GM19351 (cell line): ENCODE measurements around the gene IKZF2.

Source experiments
- ATAC-seq: cut with Tn5 transposase; IDR thresholded peaks from one replicate; pipeline ENCODE4 v1.9.1; 2021; ENCODE audit warnings: mild to moderate bottlenecking, moderate library complexity; ENCODE audit not compliant: unreplicated experiment

Gene IKZF2

DNA sequence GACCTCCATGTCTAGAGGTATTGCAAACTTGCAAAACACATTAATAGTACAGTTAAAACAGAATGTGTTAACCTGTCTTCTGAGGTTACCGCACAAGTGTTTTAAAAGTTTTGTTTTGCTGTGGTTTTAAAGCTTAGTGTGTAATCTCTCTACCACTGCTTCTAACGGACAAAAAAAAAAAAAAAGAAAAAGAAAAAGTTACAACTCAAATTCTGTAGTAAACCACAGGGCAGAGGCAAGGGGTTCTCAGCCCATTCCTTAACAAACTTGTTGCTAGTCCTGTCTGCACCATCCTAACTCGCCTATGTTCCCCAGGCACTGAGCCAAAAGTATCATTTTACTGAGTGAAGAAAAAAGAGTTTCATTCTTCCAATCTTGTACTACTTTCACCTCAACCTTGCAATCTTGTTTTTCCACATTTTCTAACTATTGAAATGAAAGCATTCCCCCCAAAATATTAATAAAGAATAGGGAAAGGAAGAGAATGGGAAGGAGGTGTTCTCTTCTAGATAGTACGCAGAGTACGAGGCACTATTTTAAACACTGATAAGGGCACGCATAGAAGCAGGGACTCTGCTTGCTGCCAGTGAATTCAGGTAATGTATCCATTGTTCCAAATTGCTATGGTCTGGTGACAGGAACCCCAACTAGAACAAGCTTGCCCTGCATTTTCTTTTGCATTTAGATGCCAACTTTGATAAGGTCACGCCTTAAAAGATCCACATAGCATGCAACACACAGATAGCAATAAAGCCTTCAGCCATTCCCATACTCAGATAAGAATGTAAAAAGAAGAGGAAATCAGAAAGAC lies 47.1 kb downstream of the IKZF2 start:
- ATAC-seq = no peak

DNA sequence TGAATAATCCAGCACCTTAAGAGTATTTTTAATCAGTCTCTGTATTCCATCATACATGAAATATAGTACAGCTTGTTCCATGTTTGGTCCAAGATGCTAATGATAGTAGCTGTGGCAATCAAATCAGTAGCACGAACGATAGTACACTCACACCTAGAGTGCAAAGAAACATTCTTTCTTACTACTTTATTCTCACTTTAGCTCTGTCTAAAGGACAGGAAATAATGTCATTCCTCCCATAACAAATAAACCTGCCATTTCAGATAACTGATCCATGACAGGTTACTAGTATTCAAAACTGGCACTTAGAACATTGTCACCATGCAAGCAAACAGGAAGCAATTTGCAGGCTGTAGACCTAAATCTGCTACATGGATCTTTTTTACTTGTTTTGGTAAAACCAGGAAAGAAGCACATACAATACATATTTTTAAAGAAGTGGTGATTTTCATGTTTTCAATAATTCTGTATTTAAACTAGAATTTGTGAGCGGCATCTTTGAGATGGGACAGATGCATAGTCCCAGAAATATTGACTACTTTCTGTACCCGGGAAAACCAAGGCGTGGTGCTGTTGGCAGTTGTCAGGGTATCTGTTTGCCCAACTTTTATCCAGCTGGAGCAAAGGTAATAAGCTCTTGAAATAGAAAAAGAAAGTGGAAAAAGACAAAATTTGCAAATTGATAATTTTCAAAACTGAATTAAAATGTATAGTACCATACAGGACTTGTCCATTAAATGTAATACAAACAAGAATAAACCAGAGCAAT lies 49.5 kb downstream of the IKZF2 start:
- no peak for ATAC-seq

DNA sequence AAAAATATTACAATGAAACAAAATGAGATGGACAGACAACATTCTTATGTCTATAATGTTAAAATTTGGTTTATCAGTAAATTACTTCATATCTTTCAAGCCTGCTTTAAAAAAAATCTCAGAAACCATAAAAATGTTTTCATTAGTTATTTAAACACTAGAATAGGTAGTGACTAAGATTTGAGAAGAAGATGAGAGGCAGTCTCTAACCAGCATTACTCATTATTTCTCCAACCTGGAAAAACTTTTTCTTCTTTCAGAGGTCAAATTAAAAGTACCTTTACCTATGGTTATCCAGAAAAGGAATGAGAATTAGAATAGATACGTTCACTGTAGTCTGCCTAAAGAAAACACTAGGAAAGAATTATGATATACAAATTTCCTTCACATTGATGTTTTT lies 50.3 kb downstream of the IKZF2 start:
- no peak for ATAC-seq

DNA sequence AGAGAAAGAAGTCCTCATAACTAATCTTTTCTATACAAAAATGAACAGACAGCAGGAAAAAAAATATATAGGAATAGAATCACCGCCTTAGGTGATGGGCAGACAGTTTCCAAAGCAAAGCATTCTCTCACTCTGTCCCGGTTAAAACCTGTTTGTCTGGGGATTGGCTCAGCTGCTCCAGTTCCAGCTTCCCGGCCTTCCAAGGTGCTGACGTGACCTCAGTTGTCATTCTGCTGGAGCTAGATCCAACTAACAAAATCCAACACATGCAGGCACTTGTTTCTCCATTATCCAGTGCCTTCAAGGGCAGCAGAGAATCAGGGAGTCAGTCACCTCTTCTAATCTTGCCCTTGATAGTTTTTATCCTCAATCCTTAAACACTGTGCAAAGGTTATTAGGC lies 52.8 kb downstream of the IKZF2 start:
- no peak for ATAC-seq

DNA sequence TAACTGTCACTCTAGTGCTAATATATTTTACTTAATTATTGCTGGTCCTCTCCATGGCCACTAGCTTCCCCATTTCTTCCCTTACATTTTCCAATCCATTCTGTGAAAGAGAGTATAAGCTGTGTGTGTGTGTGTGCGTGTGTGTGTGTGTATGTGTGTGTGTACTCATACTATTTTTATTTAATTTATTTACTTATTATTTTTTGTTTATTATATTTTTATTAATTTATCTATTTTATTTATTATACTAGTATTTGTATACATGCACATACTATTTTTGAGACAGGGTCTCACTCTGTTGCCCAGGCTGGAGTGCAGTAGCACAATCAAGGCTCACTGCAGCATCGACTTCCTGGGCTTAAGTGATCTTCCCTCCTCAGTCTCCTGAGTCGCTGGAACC lies 59.6 kb downstream of the IKZF2 start:
- no peak for ATAC-seq

DNA sequence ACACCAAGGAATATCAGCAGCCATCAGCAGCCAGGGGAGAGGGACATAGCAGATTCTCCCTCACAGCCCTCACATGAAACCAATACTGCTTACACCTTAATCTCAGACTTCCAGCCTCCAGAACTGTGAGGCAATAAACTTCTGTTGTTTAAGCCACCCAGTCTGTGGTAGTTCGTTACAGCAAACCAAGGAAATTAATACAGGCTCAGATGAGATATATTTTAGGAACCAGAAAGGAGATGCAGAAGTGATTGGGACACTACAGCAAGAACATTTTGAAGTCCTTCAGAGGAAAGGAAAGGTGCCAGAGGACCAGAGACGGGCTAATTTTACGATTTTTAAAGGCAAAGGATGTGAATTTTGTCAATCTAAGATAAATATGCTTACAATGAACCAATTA lies 60.6 kb downstream of the IKZF2 start:
- no peak for ATAC-seq

DNA sequence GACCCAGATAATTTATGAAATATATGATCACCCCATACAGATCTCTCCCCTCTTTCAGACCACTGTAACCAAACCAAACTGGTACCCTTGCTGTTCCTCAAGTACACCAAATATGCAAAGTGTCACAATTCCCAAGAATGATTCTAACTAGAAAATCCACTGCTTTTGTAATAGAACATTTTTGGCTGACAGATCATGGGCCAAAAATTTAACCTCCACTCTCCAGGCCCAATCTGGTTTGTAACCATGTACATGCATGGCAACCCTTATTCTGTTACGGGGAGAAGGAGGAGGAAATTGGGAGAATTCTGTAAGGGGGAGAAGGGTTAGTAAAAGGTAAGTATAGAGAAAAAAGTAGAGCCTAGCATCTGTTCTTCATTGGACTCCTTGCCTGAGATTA lies 62.0 kb downstream of the IKZF2 start:
- no peak for ATAC-seq

DNA sequence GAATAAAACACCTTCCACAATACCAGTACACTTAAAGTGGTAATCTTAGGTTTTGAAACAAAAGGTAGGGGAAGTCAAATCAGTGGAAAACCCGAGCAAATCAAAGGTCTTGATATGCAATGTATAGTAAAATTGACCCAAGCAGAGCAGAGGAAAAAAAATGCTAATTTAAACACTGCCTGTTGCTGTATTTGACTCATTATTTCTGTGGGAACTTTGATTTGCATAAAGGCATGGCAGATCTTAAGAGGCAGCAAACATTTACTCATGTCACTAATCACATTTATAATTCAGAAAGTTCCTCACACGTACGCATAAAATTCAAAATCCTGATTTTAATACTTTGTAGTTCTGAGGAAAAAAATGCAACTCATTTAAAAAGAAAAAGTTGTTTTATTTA lies 64.4 kb downstream of the IKZF2 start:
- peak; percentile 69 for ATAC-seq

DNA sequence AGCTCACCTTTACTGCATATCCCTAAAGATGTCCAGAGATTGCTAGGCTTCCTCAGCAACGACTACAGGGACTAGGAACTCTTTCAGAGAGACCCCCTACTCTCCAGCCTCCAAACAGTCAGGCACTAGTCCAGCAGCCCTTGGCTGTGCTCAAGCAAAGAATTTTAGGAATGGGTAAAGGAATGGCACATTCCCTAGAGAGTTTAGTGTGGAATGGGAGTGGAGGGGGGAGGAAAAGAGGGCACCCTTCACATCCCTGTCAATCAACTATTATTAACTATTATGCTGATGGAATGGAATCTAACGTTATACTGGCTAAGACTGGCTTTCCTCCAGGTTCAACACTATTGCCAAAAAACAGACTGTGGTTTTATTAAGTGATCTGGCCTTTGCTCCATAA lies 64.8 kb downstream of the IKZF2 start:
- ATAC-seq = no peak

DNA sequence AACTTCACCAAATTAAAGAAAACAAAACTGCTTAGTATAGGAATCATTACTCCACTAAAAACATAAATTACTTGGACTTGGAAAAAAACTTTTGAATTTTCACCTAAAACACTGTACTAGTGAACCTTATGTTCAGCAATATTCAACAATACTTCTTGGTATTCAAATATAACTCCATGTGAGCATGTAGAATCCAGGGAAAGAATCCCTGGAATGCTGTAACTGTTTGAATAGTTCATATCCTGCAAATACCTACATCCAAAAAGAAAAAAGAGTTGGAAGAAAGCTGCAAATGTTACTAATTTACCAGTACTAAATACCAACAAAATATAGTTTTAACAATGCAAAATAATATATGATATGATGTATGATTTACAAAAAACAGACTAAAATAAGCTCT lies 65.4 kb downstream of the IKZF2 start:
- ATAC-seq = no peak

DNA sequence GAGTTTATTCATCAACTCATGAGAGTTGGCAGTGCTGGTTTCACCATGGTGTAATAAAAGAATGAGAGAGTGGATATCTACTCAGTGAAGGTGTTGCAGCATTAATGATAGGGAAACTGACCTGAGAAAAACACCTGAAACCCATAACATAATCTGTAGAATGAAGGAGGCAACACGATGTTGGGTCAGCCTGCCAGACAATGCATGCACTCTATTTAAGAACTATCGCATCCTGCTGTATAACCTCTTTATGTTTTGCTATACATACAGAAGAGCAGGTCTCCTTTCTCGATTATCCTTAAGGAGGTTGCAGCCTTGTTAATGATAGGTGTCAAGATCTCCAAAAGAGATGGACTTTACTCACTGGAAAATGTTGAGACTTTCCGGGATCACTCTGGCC lies 65.9 kb downstream of the IKZF2 start:
- no peak for ATAC-seq

DNA sequence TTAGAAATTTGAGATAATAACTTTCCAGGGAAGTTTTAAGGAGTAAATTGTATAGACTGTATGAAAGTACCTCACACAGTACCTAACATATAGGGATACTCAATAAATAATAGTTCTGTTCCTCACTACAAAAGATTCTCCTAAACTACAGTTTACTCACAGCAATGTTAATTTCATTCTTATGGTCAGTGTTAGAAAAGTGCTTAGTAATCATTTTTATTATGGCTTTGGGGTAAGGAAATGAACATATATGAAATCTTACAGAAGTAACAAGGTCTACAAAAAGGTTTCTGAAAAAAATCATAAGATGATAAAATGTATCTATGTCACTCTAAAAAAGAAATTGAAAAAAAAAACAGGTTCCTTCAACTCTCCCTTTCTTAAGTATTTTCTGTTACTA lies 67.2 kb downstream of the IKZF2 start:
- ATAC-seq = no peak

DNA sequence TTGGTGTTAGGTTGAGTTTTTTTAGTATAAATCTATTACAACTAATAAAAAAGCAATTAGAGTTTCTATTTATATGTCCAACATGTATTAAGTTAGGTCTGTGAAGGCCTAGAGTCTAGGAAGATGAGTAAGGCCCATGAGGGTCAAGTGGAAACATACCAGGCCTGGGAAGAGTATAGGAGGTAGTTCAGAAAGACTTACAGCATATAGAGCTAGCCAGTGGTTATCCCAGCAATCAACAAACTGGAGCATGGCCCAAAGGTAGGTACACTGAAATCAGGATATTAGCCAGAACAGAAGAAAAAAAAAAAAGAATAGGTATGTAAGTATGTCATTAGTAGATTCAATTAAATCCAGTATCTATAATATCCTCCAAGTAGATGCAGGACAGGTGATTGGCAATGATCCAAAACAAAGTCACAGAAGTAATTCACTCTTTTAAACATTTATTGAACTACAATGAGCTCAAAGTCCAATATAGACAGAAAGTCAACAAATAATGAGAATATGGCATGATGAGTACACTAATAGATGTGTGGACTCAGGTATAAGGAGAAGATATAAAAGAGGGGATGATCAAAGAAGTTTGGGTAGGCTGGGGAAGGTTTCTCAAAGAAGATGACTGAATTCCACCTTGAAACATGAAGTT lies 70.3 kb downstream of the IKZF2 start:
- ATAC-seq = no peak

DNA sequence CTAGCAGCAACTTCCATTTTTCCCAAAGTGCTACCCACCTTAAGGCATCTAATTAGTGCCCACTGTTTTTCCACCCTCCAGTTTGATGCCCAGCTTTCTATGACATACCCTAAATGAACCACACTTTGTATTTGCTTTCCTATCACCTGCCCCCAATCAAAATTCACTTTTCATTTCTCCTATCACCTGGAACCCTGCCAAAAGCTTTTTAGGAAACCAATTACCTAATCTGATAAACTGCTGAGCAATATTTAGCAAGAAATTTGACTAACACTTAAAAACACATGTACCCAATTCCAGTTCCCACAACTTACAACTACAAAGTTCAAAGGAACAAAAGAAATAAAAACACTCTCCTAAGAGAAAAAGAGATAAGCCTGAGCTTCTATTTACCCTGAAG lies 71.7 kb downstream of the IKZF2 start:
- no peak for ATAC-seq

DNA sequence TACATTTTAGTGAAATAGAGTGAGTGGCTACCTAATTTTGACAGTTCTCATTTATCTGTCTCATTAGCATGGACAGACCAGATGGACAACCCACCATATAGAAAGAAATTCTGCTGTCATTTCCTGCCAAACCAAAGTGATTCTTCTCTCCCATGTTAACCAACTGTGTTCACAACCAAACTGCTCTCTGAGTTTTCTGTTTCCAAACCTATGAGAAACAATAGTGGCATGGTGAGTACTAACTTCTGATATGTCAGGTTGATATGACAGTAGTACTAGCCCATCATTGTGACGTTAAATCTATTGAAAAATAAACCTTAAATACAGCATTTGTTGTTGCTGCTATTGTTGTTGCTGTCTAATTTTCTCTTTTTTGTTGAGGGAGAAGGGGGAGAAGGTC lies 72.7 kb downstream of the IKZF2 start:
- ATAC-seq = no peak

DNA sequence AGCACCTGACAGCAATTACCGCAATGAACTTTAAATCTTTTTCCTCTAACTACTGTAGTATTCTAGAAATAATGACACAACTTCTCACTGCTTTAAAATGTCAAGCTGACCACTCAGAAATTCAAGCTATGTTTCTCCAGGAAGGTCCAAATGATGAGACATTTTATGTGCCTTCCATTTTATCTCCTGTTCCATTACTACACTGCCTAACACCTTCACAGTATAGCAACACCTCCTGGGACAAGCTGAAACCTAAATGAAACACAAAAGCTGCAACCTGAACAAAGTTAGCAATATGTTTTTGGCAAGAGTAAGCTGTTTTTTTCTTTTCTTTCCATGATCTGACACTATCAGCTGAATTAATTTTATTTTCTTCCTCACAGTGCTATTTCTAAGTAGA lies 81.9 kb downstream of the IKZF2 start:
- ATAC-seq = no peak

DNA sequence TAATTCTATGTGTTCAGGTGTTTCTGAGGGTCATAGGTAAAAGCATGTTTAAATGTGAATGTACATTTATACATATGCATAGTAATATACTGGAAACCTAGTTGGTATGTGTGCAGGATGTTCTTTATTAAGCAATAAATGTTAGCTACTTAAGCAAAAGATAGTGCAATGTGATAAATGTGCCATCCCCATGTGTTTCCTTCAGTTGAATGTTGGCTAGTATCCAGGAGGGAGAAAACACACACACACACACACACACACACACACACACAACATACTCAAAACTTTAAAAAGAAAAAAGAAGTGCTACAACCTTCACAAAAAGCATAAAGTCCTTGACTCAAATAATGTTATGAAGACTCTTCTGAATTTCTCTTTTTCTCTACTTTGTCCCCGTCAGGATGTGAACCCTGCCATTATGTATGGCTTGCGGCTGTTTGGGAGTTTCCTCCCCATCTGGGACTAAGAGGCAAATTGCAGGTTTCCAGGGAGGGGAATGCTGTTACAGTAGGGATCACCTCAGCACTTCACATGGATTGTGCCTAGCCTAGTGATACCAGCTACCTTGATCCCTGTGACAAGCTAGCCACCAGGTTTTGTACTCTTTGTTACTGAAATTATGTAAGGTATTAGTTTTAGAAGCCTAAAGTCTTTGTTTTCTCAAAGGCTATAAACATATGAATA lies 82.6 kb downstream of the IKZF2 start:
- no peak for ATAC-seq

DNA sequence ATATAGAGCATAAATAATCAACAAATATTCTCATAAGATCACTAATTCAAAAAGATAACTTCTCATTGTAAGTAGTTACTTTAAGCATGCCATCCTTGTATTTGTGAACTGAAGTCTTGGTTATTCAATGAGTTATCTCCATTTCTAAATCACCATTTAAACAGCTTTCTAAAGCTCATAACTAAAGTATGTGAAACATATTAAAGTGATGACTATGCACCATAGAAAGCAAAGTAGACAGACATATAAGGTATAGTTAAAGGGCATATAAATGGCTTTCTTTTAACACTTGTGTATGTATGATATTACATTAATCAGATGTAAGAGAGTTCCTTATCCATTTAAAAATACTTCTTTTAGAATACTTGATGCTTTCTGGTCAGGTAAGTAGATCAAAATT lies 83.5 kb downstream of the IKZF2 start:
- ATAC-seq = no peak

DNA sequence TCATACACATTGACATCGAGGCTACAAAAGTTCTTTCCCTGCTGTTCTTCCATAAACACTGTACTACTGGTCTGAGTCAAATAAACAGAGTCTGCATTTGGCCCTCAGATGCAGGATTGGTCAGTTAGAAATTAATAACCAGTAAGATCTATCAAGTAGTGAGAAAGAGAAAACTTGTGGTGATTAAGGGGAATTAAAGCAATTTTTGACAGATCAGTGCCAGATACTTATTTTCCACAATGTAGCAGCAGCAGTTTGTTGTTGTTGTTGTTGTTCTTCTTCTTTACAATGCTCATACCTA lies 85.0 kb downstream of the IKZF2 start:
- ATAC-seq = no peak

DNA sequence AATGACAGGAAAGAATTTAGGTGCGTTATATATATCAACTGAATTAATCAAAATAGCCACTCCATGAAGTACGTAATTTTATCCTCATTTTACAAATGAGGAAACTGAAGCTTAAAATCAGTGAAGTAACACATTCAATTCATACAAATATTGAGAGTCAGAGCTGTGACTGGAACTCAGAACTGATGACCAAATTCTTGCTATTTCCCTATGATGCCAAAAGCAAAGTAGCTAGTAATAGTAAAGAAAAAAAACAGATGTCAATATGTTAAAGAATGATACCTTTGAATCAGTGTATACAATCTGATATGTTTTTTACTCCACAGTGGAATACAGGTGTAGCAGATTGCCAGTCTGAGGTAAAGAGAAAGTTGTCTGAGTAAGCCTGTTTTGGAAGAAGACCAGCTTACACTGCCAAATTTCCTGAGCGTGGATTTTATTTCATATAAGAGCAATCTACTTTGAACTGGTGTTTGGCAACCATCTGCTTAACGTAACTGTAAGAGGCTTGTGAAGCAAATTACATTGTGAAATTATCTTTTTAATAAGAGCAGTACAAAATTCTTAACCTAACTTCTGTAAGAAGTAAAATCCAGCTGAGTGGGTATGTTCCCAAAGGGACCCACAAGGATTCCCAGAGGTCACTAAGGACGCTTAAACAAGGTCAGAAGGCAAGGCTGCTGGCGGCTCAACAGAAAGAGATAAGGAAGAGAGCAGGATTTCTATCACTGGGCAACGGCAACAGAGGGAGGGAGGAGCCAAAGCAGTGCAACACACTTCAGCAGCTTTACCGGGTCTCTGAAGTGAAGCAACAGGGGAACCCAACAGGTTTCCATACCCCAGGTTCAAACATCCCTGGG lies 85.6 kb downstream of the IKZF2 start:
- peak; percentile 60 for ATAC-seq

DNA sequence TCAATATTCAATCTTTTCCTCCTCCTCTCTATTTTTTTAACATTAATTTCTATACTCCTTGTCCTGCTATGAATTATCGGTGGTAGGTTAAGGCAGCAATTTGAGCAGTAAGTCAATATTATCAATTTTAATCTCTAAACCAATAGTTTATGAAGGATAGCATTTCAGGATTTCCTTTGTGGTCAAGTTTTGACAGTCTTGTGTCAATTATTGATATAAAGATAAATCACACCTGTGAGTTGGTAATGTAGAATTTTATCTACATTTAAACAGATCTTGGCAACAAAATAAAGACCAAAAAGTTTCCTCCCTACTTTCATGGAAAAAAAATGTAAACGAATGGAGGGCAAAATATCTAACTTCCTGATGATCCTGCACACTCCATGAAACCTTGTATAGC lies 87.3 kb downstream of the IKZF2 start:
- no peak for ATAC-seq
